ENCODE results near the gene C22orf31.

Gene C22orf31

DNA sequence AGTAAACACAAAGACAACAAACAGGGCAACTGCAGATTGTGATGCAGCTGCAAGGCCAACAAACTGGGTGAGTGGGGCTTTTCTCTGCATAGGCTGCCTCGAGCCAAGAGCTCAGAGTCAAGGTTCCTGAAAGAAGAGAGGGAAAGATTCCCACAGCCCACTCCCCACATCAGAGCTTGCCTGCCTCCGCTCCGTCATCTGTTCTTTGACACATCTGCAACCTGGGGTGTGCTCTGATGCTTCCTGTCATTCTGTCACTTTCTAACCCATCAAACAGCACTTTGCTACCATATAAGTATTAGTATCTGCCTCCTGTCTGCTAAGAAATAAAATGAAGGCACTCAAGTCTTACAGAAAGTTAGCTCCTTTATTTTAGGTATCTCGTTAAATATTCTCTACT is 46.9 kb downstream of the C22orf31 start:
- Histone ChIP-seq H3K4me2 (ENCODE audit: low read length) (no peak overlapping the region), H3K27ac (ENCODE audit: low read depth, low read length) (no peak overlapping the region), H3K4me1 (ENCODE audit: control insufficient read depth, low read length) (no peaks in the 10 kb centered on the region), H3K9me2 (replicated peaks; ENCODE audit: control insufficient read depth, low read length) (no peaks in the 10 kb centered on the region), H3F3A (ENCODE audit: control insufficient read depth, insufficient read depth) (no peaks in the 10 kb centered on the region), H3K4me3 (ENCODE audit: low read length) (no peak overlapping the region), H4K20me1 (ENCODE audit: control insufficient read depth, insufficient read depth, low read depth, low read length) (no peaks in the 10 kb centered on the region), H3K36me3 (ENCODE audit: control insufficient read depth, low read length) (no peaks in the 10 kb centered on the region), H3K9me3 (ENCODE audit: control insufficient read depth, insufficient read depth, low read length) (no peaks in the 10 kb centered on the region), H3K27me3 (ENCODE audit: control insufficient read depth, low read length) (peaks cover 7% of the 10 kb centered on the region; the same call in 1 of the 2 replicates), H3K79me2 (ENCODE audit: control insufficient read depth, low read length) (no peaks in the 10 kb centered on the region)
- TF ChIP-seq EZH2phosphoT487 (IDR thresholded peaks at IDR 0.05; ENCODE audit: borderline replicate concordance, low read length), result no peak
- TF ChIP-seq, protein P1, sequence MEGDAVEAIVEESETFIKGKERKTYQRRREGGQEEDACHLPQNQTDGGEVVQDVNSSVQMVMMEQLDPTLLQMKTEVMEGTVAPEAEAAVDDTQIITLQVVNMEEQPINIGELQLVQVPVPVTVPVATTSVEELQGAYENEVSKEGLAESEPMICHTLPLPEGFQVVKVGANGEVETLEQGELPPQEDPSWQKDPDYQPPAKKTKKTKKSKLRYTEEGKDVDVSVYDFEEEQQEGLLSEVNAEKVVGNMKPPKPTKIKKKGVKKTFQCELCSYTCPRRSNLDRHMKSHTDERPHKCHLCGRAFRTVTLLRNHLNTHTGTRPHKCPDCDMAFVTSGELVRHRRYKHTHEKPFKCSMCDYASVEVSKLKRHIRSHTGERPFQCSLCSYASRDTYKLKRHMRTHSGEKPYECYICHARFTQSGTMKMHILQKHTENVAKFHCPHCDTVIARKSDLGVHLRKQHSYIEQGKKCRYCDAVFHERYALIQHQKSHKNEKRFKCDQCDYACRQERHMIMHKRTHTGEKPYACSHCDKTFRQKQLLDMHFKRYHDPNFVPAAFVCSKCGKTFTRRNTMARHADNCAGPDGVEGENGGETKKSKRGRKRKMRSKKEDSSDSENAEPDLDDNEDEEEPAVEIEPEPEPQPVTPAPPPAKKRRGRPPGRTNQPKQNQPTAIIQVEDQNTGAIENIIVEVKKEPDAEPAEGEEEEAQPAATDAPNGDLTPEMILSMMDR (IDR thresholded peaks at IDR 0.05; ENCODE audit: low read depth, low read length, poor library complexity, severe bottlenecking), result no peak

DNA sequence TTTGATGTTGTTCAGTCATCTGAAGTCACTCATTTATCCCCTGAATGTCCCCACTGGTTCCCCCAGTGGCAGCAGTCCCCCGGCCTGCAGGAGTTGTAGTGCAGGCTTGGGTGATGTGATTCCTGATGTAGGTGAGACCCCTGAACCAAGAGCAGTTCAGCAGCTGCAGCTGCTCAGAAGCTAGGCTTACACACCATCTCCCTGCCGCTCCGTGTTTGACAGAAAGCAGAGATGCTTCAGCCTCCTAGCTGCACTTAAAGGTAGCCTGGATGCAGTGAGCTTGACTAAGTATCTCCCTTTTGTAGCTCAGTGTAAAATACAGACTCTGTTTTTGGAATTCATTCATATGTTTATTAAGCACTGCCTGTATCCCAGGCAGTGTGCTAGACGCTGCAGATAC is 47.3 kb downstream of the C22orf31 start:
- Histone ChIP-seq H4K20me1 (ENCODE audit: control insufficient read depth, insufficient read depth, low read depth, low read length) (no peaks in the 10 kb centered on the region), H3K4me1 (ENCODE audit: control insufficient read depth, low read length) (no peaks in the 10 kb centered on the region)

DNA sequence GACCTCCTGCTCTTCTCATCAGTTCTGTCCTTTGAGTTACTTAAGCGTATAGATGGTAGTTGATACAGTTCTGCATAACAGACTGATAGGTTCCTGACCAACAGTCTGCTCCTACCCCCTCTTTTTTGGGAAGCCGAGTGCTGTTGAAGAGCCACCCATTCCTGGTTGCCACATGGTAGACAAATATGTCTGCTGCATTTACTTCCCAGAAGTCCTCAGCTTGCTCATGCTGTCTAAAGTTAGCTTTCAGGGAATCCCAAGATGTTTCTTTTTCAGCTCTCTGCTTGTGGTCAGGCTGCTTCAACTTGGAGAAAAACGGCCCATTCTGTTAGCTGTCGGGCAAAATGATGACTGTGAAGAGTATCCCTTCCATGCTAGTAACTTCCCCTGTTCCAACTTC is 48.7 kb downstream of the C22orf31 start:
- H3K4me2 ChIP-seq (ENCODE audit: low read length), result no peak overlapping the region
- no peaks in the 10 kb centered on the region for H3K36me3 ChIP-seq (ENCODE audit: control insufficient read depth, low read length)
- TF ChIP-seq EZH2phosphoT487 (IDR thresholded peaks at IDR 0.05; ENCODE audit: borderline replicate concordance, low read length), result no peak
- TF ChIP-seq, protein P1 (IDR thresholded peaks at IDR 0.05; ENCODE audit: low read depth, low read length, poor library complexity, severe bottlenecking), result no peak
- no peak overlapping the region for H3K4me3 ChIP-seq (ENCODE audit: low read length)
- no peaks in the 10 kb centered on the region for H3K79me2 ChIP-seq (ENCODE audit: control insufficient read depth, low read length)
- no peaks in the 10 kb centered on the region for H3K9me2 ChIP-seq (replicated peaks; ENCODE audit: control insufficient read depth, low read length)
- H3F3A ChIP-seq (ENCODE audit: control insufficient read depth, insufficient read depth), result no peaks in the 10 kb centered on the region
- H3K9me3 ChIP-seq (ENCODE audit: control insufficient read depth, insufficient read depth, low read length), result no peaks in the 10 kb centered on the region
- peaks cover 7% of the 10 kb centered on the region; the same call in 1 of the 2 replicates for H3K27me3 ChIP-seq (ENCODE audit: control insufficient read depth, low read length)
- H4K20me1 ChIP-seq (ENCODE audit: control insufficient read depth, insufficient read depth, low read depth, low read length), result no peaks in the 10 kb centered on the region
- H3K27ac ChIP-seq (ENCODE audit: low read depth, low read length), result no peak overlapping the region
- H3K4me1 ChIP-seq (ENCODE audit: control insufficient read depth, low read length), result no peaks in the 10 kb centered on the region

More for the DNA sequence above, 47.3 kb downstream of the C22orf31 start:
- Histone ChIP-seq H3K79me2 (ENCODE audit: control insufficient read depth, low read length) (no peaks in the 10 kb centered on the region), H3K4me3 (ENCODE audit: low read length) (no peak overlapping the region), H3K27ac (ENCODE audit: low read depth, low read length) (no peak overlapping the region), H3K36me3 (ENCODE audit: control insufficient read depth, low read length) (no peaks in the 10 kb centered on the region), H3K4me2 (ENCODE audit: low read length) (no peak overlapping the region), H3K9me2 (replicated peaks; ENCODE audit: control insufficient read depth, low read length) (no peaks in the 10 kb centered on the region), H3K9me3 (ENCODE audit: control insufficient read depth, insufficient read depth, low read length) (no peaks in the 10 kb centered on the region), H3K27me3 (ENCODE audit: control insufficient read depth, low read length) (peaks cover 7% of the 10 kb centered on the region; the same call in 1 of the 2 replicates), H3F3A (ENCODE audit: control insufficient read depth, insufficient read depth) (no peaks in the 10 kb centered on the region)
- TF ChIP-seq, protein P1 (IDR thresholded peaks at IDR 0.05; ENCODE audit: low read depth, low read length, poor library complexity, severe bottlenecking), result no peak
- no peak for TF ChIP-seq EZH2phosphoT487 (IDR thresholded peaks at IDR 0.05; ENCODE audit: borderline replicate concordance, low read length)

All from DOHH2 (cell line).